Measurements from ENCODE around the gene PLEKHO2. TPM values are rescaled to one million over a fixed set of nuclear protein-coding genes. Genes with fewer than 3 reads are reported as not detected.

The PLEKHO2 gene
- total RNA-seq, 4 donors from 2014 or later: 4.7 to 18.2 (median 7.4) TPM

GRCh38 chr15:64896371-64897069 lies 54.8 kb downstream of the PLEKHO2 start:
- H3K36me3 ChIP-seq: no peaks in the 10 kb centered on the region
- H3K4me1 ChIP-seq: peaks cover 0 to 42% (median 26%) of the 10 kb centered on the region in 4 donors
- no peak overlapping the region for H3K4me3 ChIP-seq
- TF ChIP-seq POLR2A (IDR thresholded peaks at IDR 0.05) (no peak), CTCF (IDR thresholded peaks at IDR 0.05) (no peak)
- H3K27me3 ChIP-seq: no peaks in the 10 kb centered on the region
- peak overlapping the region; percentile 88 to 95 (median 94) for H3K27ac ChIP-seq
- DNase-seq: no peak
- H3K9me3 ChIP-seq: peaks cover 0 to 8% (median 2%) of the 10 kb centered on the region in 4 donors

- Histone ChIP-seq H3K9me3 (peaks cover 0 to 10% (median 2%) of the 10 kb centered on the region in 4 donors), H3K27me3 (no peaks in the 10 kb centered on the region), H3K27ac (peak overlapping the region; percentile 88 to 95 (median 94)), H3K36me3 (no peaks in the 10 kb centered on the region), H3K4me1 (peaks cover 0 to 42% (median 18%) of the 10 kb centered on the region in 4 donors), H3K4me3 (no peak overlapping the region)
- TF ChIP-seq POLR2A (IDR thresholded peaks at IDR 0.05) (no peak), CTCF (IDR thresholded peaks at IDR 0.05) (no peak)
- DNase-seq: peak in 1 of 3 donors; percentile 71
Measured at GRCh38 chr15:64897345-64897985, 55.8 kb downstream of the PLEKHO2 start.

GRCh38 chr15:64898406-64898805 lies 56.7 kb downstream of the PLEKHO2 start:
- no peak overlapping the region for H3K4me3 ChIP-seq
- no peak for TF ChIP-seq POLR2A (IDR thresholded peaks at IDR 0.05)
- TF ChIP-seq CTCF (IDR thresholded peaks at IDR 0.05): no peak
- H3K27me3 ChIP-seq: no peaks in the 10 kb centered on the region
- H3K4me1 ChIP-seq: peaks cover 0 to 42% (median 8%) of the 10 kb centered on the region in 4 donors
- no peak for DNase-seq
- H3K9me3 ChIP-seq: peaks cover 0 to 10% (median 2%) of the 10 kb centered on the region in 4 donors
- H3K27ac ChIP-seq: peak overlapping the region in 3 of 4 donors; percentile 88 to 95 (median 93)
- no peaks in the 10 kb centered on the region for H3K36me3 ChIP-seq

GRCh38 chr15:64901141-64901540 lies 59.4 kb downstream of the PLEKHO2 start:
- H3K4me1 ChIP-seq: peaks cover 0 to 29% (median 0%) of the 10 kb centered on the region in 4 donors
- H3K36me3 ChIP-seq: no peaks in the 10 kb centered on the region
- no peak overlapping the region for H3K27ac ChIP-seq
- TF ChIP-seq POLR2A (IDR thresholded peaks at IDR 0.05): no peak
- no peak for TF ChIP-seq CTCF (IDR thresholded peaks at IDR 0.05)
- peaks cover 0 to 10% (median 2%) of the 10 kb centered on the region in 4 donors for H3K9me3 ChIP-seq
- no peak for DNase-seq
- no peaks in the 10 kb centered on the region for H3K27me3 ChIP-seq
- H3K4me3 ChIP-seq: no peak overlapping the region

GRCh38 chr15:64901914-64902313 lies 60.2 kb downstream of the PLEKHO2 start:
- H3K4me3 ChIP-seq: no peak overlapping the region
- H3K4me1 ChIP-seq: peaks cover 0 to 21% (median 0%) of the 10 kb centered on the region in 4 donors
- H3K9me3 ChIP-seq: peaks cover 0 to 10% (median 2%) of the 10 kb centered on the region in 4 donors
- no peak for DNase-seq
- no peaks in the 10 kb centered on the region for H3K36me3 ChIP-seq
- TF ChIP-seq CTCF (IDR thresholded peaks at IDR 0.05) (no peak), POLR2A (IDR thresholded peaks at IDR 0.05) (no peak)
- no peak overlapping the region for H3K27ac ChIP-seq
- no peaks in the 10 kb centered on the region for H3K27me3 ChIP-seq

Measured in Peyer's patch (tissue), 4 donors.